HPDE6-E6E7 (cell line): ENCODE measurements around the gene SPATS2L.

Source experiments
- DNase-seq: peaks from one replicate; pipeline ENCODE4 v3.0.0; 2011; ENCODE audit warnings: missing footprints; ENCODE audit errors: extremely low spot score

SPATS2L gene

GRCh38 chr2:200306196-200306930 lies at the start of gene SPATS2L:
TSS of gene SPATS2L (plus strand) at chr2:200306693. CDS start at chr2:200389245, 82,552 bp downstream.
- DNase-seq = peak; percentile 27

- no peak for DNase-seq
Observed at GRCh38 chr2:200257570-200257969, 48.9 kb upstream of the SPATS2L start.

GRCh38 chr2:200258081-200258480 lies 48.4 kb upstream of the SPATS2L start:
- DNase-seq = no peak

- no peak for DNase-seq
Observed at GRCh38 chr2:200258881-200259576, 47.5 kb upstream of the SPATS2L start.

GRCh38 chr2:200259577-200259957 lies 46.9 kb upstream of the SPATS2L start:
- peak; percentile 81 for DNase-seq

GRCh38 chr2:200262047-200262446 lies 44.4 kb upstream of the SPATS2L start:
- DNase-seq = no peak

GRCh38 chr2:200263279-200263678 lies 43.2 kb upstream of the SPATS2L start:
- DNase-seq = no peak

- peak; percentile 22 for DNase-seq
Observed at GRCh38 chr2:200264631-200265030, 41.9 kb upstream of the SPATS2L start.

GRCh38 chr2:200266406-200266805 lies 40.1 kb upstream of the SPATS2L start:
- no peak for DNase-seq

GRCh38 chr2:200267350-200267749 lies 39.1 kb upstream of the SPATS2L start:
- DNase-seq = no peak

- no peak for DNase-seq
Observed at GRCh38 chr2:200270732-200271131, 35.8 kb upstream of the SPATS2L start.

GRCh38 chr2:200272320-200272719 lies 34.2 kb upstream of the SPATS2L start:
- DNase-seq = no peak

GRCh38 chr2:200274116-200275075 lies 32.1 kb upstream of the SPATS2L start:
- DNase-seq = no peak

GRCh38 chr2:200275295-200276013 lies 31.0 kb upstream of the SPATS2L start:
- no peak for DNase-seq

GRCh38 chr2:200276472-200276871 lies 30.0 kb upstream of the SPATS2L start:
- no peak for DNase-seq

- peak; percentile 65 for DNase-seq
Observed at GRCh38 chr2:200278694-200279316, 27.7 kb upstream of the SPATS2L start.

- no peak for DNase-seq
Observed at GRCh38 chr2:200279857-200280256, 26.6 kb upstream of the SPATS2L start.

- no peak for DNase-seq
Observed at GRCh38 chr2:200286578-200286977, 19.9 kb upstream of the SPATS2L start.

GRCh38 chr2:200288670-200289429 lies 17.6 kb upstream of the SPATS2L start:
- no peak for DNase-seq

- DNase-seq = no peak
Observed at GRCh38 chr2:200296118-200296517, 10.4 kb upstream of the SPATS2L start.
